ENCODE results near the gene C10orf62. TPM values are rescaled to one million over a fixed set of nuclear protein-coding genes. Genes with fewer than 3 reads are reported as not detected.

C10orf62 gene
- total RNA-seq, 1 donor from 2014 or later, result not detected

Other genes with a start within 250 kb of the C10orf62 start
- gene RRP12, start 188.4 kb upstream of the C10orf62 start, total RNA-seq, result 19.6 TPM
- 117 TPM for gene PGAM1, start 163.5 kb upstream of the C10orf62 start, total RNA-seq
- 37.0 TPM for gene EXOSC1, start 143.7 kb upstream of the C10orf62 start, total RNA-seq
- 32.1 TPM for gene ZDHHC16, start 143.5 kb upstream of the C10orf62 start, total RNA-seq
- gene MMS19, start 91.3 kb upstream of the C10orf62 start, total RNA-seq, result 65.9 TPM
- gene UBTD1, start 90.8 kb upstream of the C10orf62 start, total RNA-seq, result 8.1 TPM
- not detected for gene ANKRD2, start 16.9 kb upstream of the C10orf62 start, total RNA-seq
- gene HOGA1, start 5.3 kb upstream of the C10orf62 start, total RNA-seq, result 4.1 TPM
- gene MORN4, start 43.8 kb downstream of the C10orf62 start, total RNA-seq, result 9.9 TPM
- gene PI4K2A, start 51.0 kb downstream of the C10orf62 start, total RNA-seq, result 16.1 TPM
- gene AVPI1, start 97.5 kb downstream of the C10orf62 start, total RNA-seq, result 41.8 TPM
- 59.5 TPM for gene MARVELD1, start 124.0 kb downstream of the C10orf62 start, total RNA-seq
- gene ZFYVE27, start 147.4 kb downstream of the C10orf62 start, total RNA-seq, result 32.9 TPM
- 292 TPM for gene SFRP5, start 182.3 kb downstream of the C10orf62 start, total RNA-seq

All from sciatic nerve (tissue), 1 donor.